Duodenal mucosa (tissue), 2 donors: ENCODE measurements around the gene AGBL1.

Experiments used
- H3K27ac ChIP-seq: one replicate; pipeline ENCODE4 v1.7.0; 2013; ENCODE audit warnings: low read depth, low read length
- H3K27me3 ChIP-seq, 2 donors: one replicate each; pipeline ENCODE4 v1.7.0; 2013; ENCODE audit warnings: low read length in 2 of 2, control low read depth in 1 of 2; ENCODE audit not compliant: insufficient read depth in 2 of 2, control insufficient read depth in 1 of 2
- H3K36me3 ChIP-seq, 2 donors: one replicate each; pipeline ENCODE4 v1.7.0; 2013; ENCODE audit warnings: low read length in 2 of 2, control low read depth in 1 of 2; ENCODE audit not compliant: insufficient read depth in 2 of 2, control insufficient read depth in 1 of 2
- H3K4me1 ChIP-seq, 2 donors: one replicate each; pipeline ENCODE4 v1.7.0; 2013; ENCODE audit warnings: low read length in 2 of 2, control low read depth in 1 of 2; ENCODE audit not compliant: insufficient read depth in 2 of 2, control insufficient read depth in 1 of 2
- H3K4me3 ChIP-seq, 2 donors: one replicate each; pipeline ENCODE4 v1.7.0; 2013; ENCODE audit warnings: low read length in 2 of 2, low read depth in 1 of 2
- H3K9ac ChIP-seq, 2 donors: one replicate each; pipeline ENCODE4 v1.7.0; 2013; ENCODE audit warnings: low read length in 2 of 2, low read depth in 1 of 2
- H3K9me3 ChIP-seq, 2 donors: one replicate each; pipeline ENCODE4 v1.7.0; 2013; ENCODE audit warnings: low read length in 2 of 2, control low read depth in 1 of 2; ENCODE audit not compliant: control insufficient read depth in 1 of 2

Gene AGBL1

DNA sequence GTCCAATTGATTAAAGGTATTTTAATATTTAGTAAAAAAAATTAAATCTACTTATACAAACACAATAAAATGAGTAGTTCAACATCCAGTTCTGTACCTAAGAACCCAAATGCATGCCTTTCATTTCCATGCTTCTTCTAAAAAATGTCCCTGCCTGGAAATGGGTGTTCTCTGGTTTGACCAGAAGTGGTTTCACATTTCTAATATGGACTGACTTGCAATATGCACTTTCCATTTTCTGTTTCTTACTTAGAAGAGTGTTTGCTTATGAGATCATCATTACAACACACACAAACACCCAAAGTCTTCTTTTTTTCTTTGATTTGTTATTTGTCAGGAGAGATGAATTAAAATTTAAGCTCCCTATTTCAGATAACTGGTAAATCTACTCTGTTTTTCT, 879.6 kb downstream of the AGBL1 start:
- Histone ChIP-seq H3K27me3 (no peaks in the 10 kb centered on the region), H3K36me3 (no peaks in the 10 kb centered on the region), H3K4me3 (no peak overlapping the region), H3K9me3 (no peaks in the 10 kb centered on the region), H3K27ac (no peak overlapping the region), H3K9ac (no peak overlapping the region), H3K4me1 (no peaks in the 10 kb centered on the region)

- no peaks in the 10 kb centered on the region for H3K4me1 ChIP-seq
- no peak overlapping the region for H3K27ac ChIP-seq
- no peak overlapping the region for H3K4me3 ChIP-seq
- H3K36me3 ChIP-seq: no peaks in the 10 kb centered on the region
- no peak overlapping the region for H3K9ac ChIP-seq
- no peaks in the 10 kb centered on the region for H3K9me3 ChIP-seq
- no peaks in the 10 kb centered on the region for H3K27me3 ChIP-seq
These were observed 882.0 kb downstream of the AGBL1 start for GRCh38 chr15:86961669-86962068.

DNA sequence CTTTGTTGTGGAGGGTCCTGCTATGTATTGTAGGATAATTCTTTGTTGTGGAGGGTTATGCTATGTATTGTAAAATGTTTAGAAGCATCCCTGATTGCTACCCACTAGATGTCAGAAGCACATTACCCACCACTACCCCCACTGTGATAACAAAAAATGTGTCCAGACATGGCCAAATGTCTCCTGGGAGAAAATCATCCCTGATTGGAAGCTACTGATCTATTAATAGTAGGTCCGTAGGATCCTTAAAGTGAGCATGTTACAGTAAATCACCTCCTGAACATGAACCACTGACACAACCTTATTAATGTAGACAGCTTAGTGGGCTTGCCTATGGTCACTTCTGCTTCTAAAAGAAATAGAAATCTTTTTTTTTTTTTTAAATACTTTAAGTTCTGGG, 884.6 kb downstream of the AGBL1 start:
- Histone ChIP-seq H3K4me1 (no peaks in the 10 kb centered on the region), H3K27me3 (no peaks in the 10 kb centered on the region), H3K9me3 (no peaks in the 10 kb centered on the region), H3K4me3 (no peak overlapping the region), H3K27ac (no peak overlapping the region), H3K36me3 (no peaks in the 10 kb centered on the region), H3K9ac (no peak overlapping the region)

DNA sequence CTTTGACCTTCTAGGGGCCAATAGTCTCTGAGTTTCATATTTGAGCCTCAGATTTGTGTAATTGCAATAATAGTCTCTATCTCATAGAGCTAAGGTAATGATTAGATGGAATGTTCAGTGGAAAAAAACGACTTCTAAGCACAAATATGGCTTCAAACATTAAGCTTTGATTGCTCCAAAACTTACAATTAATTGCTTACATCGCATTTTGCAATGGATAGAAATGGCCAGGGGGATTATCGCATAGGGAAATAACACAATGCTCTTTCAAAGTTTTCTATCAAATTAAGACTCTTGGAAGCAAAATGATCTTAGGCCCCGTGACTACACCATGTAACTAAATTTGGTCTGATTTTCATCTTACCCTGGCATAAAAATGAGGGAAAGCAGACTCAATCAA, 888.6 kb downstream of the AGBL1 start:
- H3K4me1 ChIP-seq: no peaks in the 10 kb centered on the region
- no peak overlapping the region for H3K27ac ChIP-seq
- no peak overlapping the region for H3K9ac ChIP-seq
- no peaks in the 10 kb centered on the region for H3K36me3 ChIP-seq
- H3K27me3 ChIP-seq: no peaks in the 10 kb centered on the region
- H3K9me3 ChIP-seq: no peaks in the 10 kb centered on the region
- H3K4me3 ChIP-seq: no peak overlapping the region

DNA sequence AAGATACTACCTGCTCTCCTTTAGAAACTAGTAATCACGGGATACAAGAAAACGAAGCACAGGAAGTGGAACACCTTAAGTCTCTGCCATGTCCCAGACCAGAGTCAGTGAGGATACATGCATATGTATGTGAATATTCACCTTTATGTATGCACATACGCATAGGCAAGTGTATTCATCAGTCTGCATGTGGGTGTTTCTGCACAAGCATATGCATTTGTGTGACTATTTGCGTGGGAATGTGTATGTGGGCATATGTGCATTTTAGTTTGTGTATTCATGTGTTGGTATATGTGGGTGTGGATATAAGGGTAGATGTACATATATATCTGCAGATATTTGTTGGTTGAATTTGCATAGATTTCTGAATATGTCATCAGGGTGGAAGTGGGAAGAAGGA, 889.7 kb downstream of the AGBL1 start:
- Histone ChIP-seq H3K9ac (no peak overlapping the region), H3K27me3 (no peaks in the 10 kb centered on the region), H3K27ac (no peak overlapping the region), H3K36me3 (no peaks in the 10 kb centered on the region), H3K9me3 (no peaks in the 10 kb centered on the region), H3K4me3 (no peak overlapping the region), H3K4me1 (no peaks in the 10 kb centered on the region)

- H3K4me3 ChIP-seq: no peak overlapping the region
- H3K27ac ChIP-seq: no peak overlapping the region
- no peaks in the 10 kb centered on the region for H3K4me1 ChIP-seq
- no peaks in the 10 kb centered on the region for H3K9me3 ChIP-seq
- H3K27me3 ChIP-seq: no peaks in the 10 kb centered on the region
- H3K9ac ChIP-seq: no peak overlapping the region
- H3K36me3 ChIP-seq: no peaks in the 10 kb centered on the region
These were observed 893.7 kb downstream of the AGBL1 start for GRCh38 chr15:86973284-86973844.

DNA sequence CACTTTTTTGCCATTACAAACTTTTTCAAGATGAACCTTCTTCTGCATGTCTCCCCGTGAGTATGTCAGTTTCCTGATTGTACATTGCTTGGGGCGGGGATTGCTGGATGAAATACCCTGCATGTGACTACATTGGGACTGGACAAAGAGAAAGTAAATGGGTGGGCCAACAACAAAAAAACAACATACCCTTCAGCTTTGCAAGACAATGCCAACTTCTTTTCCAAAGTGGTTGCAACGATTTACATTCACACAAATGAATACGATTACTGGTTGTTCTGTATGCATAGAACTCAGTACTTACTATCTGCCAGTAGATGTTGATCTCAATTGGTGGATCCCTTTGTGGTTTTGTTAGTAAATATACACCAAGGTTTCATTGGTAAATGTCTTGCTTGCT, 908.4 kb downstream of the AGBL1 start:
- no peak overlapping the region for H3K9ac ChIP-seq

GRCh38 chr15:87021751-87022150, 942.1 kb downstream of the AGBL1 start:
- Histone ChIP-seq H3K9me3 (no peaks in the 10 kb centered on the region), H3K27me3 (no peaks in the 10 kb centered on the region), H3K36me3 (no peaks in the 10 kb centered on the region), H3K27ac (no peak overlapping the region), H3K4me3 (no peak overlapping the region), H3K9ac (no peak overlapping the region), H3K4me1 (no peaks in the 10 kb centered on the region)

More for the DNA sequence above, 908.4 kb downstream of the AGBL1 start:
- Histone ChIP-seq H3K27ac (no peak overlapping the region), H3K4me3 (no peak overlapping the region), H3K27me3 (no peaks in the 10 kb centered on the region), H3K4me1 (no peaks in the 10 kb centered on the region), H3K9me3 (no peaks in the 10 kb centered on the region), H3K36me3 (no peaks in the 10 kb centered on the region)

DNA sequence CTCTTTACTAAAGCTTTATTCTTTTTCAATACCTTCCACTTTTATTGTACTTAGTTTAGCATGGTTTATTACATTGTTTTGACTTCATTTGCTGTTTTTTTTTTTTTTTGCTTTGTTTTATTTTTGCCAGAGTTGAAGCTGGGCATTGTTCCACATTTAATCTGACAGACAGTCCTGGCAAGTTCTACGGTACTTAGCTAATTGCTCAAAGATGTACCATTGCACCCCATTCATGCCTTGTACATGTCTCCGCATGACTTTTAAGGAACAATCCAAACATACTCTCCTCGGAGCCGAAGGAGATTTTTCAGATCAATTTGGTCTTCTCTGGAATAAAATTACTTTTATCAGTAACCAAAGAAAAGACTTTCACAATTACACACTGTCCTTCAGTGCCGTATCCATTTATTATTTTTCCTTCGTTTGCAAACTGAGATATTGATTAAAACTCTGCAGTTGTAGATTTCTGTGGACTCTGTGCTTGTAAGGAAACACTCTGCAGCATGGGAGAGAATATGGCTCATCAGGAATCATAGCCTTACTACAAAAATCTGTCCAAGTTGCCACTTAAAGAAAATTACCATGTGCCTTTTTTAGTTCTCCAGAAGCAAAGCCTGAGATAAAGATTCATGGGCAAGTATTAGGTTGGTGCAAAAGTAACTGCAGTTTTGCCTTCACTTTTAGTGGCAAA, 952.0 kb downstream of the AGBL1 start:
- H3K36me3 ChIP-seq: no peaks in the 10 kb centered on the region
- H3K27me3 ChIP-seq: no peaks in the 10 kb centered on the region
- no peak overlapping the region for H3K27ac ChIP-seq
- H3K9me3 ChIP-seq: no peaks in the 10 kb centered on the region
- H3K9ac ChIP-seq: no peak overlapping the region
- H3K4me1 ChIP-seq: no peaks in the 10 kb centered on the region
- no peak overlapping the region for H3K4me3 ChIP-seq

- no peaks in the 10 kb centered on the region for H3K36me3 ChIP-seq
These were observed 952.6 kb downstream of the AGBL1 start for GRCh38 chr15:87032295-87032694.

More at GRCh38 chr15:87032295-87032694, 952.6 kb downstream of the AGBL1 start:
- Histone ChIP-seq H3K27ac (no peak overlapping the region), H3K9me3 (no peaks in the 10 kb centered on the region), H3K9ac (no peak overlapping the region), H3K4me1 (no peaks in the 10 kb centered on the region), H3K27me3 (no peaks in the 10 kb centered on the region), H3K4me3 (no peak overlapping the region)
